Activated CD4-positive, alpha-beta T cell treated with anti-CD3 and anti-CD28 coated beads, Interleukin-2, Interleukin-6, amounts not matched to agents 100 ng/mL and 50 ng/mL, durations not matched to agents 16 hours and 8 hours (primary cell): ENCODE measurements around the gene TBC1D22A.

Experiments
- DNase-seq: peaks from one replicate; pipeline ENCODE4 v3.0.0-alpha.2; 2020

The TBC1D22A gene

GRCh38 chr22:47149976-47150375 lies 387.5 kb downstream of the TBC1D22A start:
- DNase-seq, result no peak

GRCh38 chr22:47150426-47150825 lies 388.0 kb downstream of the TBC1D22A start:
- DNase-seq, result no peak

- DNase-seq, result no peak
Observed at GRCh38 chr22:47151064-47151463, 388.6 kb downstream of the TBC1D22A start.

GRCh38 chr22:47151490-47151889 lies 389.0 kb downstream of the TBC1D22A start:
- no peak for DNase-seq

- DNase-seq, result no peak
Observed at GRCh38 chr22:47152236-47152635, 389.8 kb downstream of the TBC1D22A start.

- no peak for DNase-seq
Observed at GRCh38 chr22:47152938-47153337, 390.5 kb downstream of the TBC1D22A start.

GRCh38 chr22:47153854-47154525 lies 391.5 kb downstream of the TBC1D22A start:
- DNase-seq, result no peak

GRCh38 chr22:47154621-47155081 lies 392.2 kb downstream of the TBC1D22A start:
- no peak for DNase-seq

GRCh38 chr22:47155131-47155885 lies 392.9 kb downstream of the TBC1D22A start:
- no peak for DNase-seq

GRCh38 chr22:47155912-47156311 lies 393.5 kb downstream of the TBC1D22A start:
- DNase-seq, result no peak

GRCh38 chr22:47156352-47157092 lies 394.1 kb downstream of the TBC1D22A start:
- no peak for DNase-seq

- DNase-seq, result no peak
Observed at GRCh38 chr22:47157093-47157420, 394.6 kb downstream of the TBC1D22A start.

GRCh38 chr22:47157486-47158270 lies 395.2 kb downstream of the TBC1D22A start:
- DNase-seq, result no peak

GRCh38 chr22:47158457-47158856 lies 396.0 kb downstream of the TBC1D22A start:
- no peak for DNase-seq

GRCh38 chr22:47159592-47159991 lies 397.1 kb downstream of the TBC1D22A start:
- DNase-seq, result no peak

- DNase-seq, result no peak
Observed at GRCh38 chr22:47160141-47160541, 397.7 kb downstream of the TBC1D22A start.

- no peak for DNase-seq
Observed at GRCh38 chr22:47160781-47161520, 398.5 kb downstream of the TBC1D22A start.

GRCh38 chr22:47161631-47162030 lies 399.2 kb downstream of the TBC1D22A start:
- DNase-seq, result no peak

- DNase-seq, result no peak
Observed at GRCh38 chr22:47162865-47163264, 400.4 kb downstream of the TBC1D22A start.

GRCh38 chr22:47163481-47163855 lies 401.0 kb downstream of the TBC1D22A start:
- no peak for DNase-seq

GRCh38 chr22:47163856-47164513 lies 401.5 kb downstream of the TBC1D22A start:
- DNase-seq, result no peak
